GM18508 (cell line): Measurements from ENCODE around the gene GRK5.

ENCODE experiments used
- ATAC-seq: cut with Tn5 transposase; IDR thresholded peaks from one replicate; pipeline ENCODE4 v1.9.1; 2021; ENCODE audit warnings: moderate number of reproducible peaks; ENCODE audit not compliant: insufficient read depth, unreplicated experiment

Gene GRK5

DNA sequence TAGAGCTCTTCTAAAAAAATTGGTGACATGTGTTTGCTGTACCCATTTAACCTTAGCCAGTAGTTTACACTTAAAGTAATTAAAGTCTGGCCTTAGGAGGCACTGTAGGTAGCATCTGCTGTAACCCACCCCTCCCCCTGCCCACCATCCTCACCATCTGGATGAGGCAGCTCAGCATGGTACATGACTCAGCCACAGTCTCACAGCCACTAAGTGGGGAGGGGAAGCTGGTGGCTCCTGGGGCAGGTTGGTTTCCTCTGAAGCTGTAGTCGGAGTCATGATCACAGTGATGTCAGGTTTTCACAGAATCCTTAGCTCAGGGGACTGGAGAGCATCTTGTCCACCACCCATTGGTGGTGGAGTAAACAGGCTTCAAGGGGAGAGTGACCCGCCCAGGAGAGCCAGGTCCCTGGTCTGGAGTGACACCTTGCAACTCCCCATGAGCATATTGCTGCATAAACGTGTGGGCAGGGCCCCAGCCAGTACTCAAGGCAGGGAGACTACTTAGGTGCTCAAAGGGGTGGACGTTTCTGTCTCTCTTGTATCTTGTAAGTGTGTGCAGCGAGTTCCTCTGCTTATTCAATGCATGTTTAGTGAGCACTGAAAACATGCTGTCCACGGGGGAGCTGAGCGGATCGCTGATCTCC, 125.9 kb downstream of the GRK5 start:
- ATAC-seq, result no peak

DNA sequence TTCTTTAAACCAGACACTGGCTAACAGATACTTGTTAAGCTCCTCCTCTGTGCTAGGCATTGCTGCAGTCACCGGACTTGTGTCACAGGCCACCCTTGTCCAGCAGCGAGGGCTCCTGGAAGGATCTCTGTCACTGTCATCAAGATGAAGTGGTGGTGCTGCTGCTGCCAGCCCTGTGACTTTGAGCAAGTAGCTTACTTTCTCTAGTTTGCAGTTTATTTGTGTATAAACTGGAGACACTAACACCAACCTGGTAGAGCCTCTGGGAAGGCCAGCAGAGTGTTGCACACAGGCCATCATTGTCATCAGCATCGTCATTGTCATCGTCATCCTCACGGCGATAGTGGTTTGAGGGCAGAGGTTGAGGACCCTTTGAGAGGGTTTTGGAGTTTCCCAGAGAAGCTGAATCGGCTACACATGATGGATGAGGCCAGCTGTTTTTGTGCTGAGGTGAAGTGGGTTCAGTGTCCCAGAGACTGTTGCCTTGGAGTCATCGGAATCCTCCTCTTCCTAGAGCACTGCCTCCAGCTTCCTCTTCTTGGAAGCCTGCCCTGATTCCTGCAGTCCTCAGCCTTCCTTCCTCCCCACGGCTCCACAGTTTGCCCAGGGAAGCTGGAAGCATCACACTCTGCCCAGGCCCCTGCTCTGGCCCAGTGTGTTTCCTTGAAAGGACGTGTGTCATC, 128.4 kb downstream of the GRK5 start:
- no peak for ATAC-seq

DNA sequence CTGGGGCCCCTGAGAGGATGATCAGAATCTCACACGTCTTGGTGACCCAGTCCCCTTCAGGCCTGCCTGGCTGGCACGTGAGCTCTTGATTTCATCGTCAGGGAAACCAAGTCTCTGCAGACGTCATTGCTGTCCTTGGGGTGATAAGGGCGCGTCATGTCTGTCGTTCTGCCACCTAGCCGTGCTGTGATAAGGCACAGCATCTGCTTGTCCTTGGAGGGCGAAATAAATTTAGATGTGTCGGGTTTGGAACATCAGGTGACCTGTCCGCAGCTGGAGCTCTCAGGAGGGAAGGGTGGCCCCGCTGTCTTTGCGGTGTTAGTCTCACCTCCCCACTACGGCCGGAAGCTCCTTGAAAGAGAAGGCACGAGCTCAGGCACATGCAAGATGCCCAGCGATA, 129.2 kb downstream of the GRK5 start:
- ATAC-seq, result no peak

DNA sequence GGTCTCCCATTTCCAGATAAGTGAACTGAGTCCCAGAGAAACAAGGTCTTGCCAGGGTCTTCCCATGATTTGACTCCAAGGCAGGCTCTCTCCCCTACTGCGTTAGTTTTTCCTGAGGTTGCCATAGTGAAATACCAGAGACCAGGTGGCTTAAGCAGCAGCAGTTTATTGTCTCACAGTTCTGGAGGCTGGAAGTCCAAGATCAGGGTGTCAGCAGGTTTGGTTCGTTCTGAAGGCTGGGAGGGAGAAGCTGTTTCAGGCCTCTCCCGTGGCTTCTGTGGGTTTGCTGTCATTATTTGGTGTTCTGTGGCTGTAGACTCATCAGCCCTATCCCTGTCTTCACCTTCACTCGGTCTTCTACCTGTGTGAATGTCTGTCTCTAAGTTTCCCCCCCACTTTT, 129.9 kb downstream of the GRK5 start:
- no peak for ATAC-seq

DNA sequence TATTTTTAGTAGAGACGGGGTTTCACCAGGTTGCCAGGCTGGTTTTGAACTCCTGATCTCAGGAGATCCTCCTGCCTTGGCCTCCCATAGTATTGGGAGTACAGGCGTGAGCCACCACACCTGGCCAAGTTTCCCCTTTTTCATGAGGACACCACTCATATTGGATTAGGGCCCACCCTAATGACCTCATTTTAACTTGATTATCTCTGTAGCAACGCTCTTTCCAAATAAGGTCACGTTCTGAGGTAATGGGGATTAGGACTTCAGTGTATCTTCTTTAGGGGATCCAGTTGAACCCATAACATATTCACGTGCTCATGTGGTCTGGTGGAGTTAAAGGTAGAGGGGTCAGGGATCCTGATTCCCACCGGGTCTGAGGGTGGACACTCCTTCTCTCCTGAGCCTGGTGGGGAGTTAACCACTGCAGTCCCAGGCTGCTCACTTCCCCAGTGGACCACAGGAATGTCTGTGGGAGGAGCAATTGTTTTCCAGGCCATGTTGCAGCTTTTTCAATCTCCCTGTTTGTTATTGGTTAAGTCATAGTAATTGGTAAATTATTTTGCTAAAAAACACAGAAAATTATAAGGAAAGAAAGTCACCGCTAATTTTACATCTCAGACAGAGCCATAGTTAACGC, 130.5 kb downstream of the GRK5 start:
- ATAC-seq, result no peak

DNA sequence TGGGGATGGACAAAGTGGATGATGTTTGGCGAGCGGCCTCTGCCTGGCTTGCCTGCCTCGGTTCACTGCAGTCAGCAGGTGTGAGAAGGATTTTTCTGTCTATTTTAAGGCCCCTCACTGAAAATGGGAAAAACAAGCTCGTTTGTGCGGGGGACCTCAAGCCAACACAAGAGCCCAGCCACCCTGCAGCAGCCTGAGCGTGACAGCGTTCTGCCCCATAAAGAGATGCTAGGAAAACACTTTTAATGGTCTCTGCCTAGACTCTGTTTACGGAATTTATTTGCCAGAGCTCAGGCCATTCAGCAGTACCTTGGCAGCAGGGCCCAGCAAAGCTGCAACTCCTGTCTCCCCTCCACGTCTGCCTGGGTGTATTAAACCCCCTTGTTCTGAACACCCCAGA, 131.7 kb downstream of the GRK5 start:
- ATAC-seq, result no peak

DNA sequence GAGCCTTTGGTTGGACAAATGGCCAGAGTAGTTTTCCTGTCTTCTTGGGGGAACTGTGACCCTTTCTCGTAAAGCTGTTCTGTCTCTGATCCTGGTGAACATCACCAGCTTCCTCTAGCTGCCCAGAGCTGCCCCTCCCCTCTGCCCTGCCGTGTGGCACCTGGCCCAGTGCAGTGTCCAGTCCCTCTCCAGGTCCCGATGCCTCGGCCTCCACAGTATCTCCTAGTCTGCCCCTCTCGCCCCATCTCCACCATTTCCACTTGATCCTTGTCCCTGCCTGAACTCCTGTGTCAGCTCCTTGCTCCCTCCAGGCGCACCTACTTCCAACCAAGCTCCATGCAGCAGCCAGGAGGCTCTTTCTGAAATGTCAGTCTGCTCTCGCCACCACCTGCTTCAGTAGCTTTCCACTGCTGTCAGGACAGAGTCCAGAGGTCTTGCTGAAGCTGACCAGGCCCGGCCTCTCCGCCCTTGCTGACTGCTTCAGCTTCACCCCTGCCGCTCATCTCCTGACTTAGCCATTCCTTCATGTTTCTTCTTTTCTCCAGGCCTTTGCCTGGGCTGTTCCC, 133.6 kb downstream of the GRK5 start:
- ATAC-seq, result no peak

DNA sequence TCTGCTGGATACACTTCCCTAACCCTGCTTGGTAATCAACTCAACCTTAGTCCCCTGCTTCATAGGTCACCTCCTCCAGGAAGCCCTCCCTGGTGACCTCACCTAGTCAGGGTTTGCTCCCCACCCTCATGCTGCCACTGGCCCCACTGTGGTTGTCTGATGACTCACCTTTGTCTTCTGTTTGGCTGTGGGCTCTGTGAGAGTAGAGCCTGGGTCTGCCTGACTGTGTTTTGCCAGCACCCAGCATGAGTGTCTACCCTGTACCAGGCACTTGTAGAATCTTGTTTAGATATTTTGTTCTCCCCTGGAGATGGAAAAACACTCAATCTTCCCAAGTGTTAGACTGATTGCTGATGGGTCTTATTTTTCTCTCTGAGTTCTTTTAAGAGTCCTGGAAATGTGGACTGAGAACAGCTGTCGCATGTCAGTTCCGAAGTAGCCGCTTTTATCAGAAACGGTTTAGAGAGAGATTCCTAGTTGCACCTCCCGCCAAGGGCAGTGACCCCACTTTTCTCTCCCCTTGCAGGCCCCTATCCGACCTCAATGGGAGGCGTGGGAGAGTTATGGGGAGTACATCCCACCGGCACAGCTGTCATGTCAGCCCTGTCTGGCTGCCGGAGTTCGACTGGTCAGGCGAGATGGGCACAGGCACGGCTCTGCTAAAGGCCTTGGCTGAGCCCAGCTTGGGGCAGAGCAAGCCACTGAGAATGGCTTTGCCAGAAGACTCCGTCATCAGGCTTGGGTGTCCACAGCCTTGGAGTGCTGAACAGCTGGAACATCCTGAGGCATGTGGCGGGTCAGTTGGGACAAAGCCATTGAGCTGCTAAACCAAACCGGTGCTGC, 134.3 kb downstream of the GRK5 start:
- ATAC-seq, result no peak

DNA sequence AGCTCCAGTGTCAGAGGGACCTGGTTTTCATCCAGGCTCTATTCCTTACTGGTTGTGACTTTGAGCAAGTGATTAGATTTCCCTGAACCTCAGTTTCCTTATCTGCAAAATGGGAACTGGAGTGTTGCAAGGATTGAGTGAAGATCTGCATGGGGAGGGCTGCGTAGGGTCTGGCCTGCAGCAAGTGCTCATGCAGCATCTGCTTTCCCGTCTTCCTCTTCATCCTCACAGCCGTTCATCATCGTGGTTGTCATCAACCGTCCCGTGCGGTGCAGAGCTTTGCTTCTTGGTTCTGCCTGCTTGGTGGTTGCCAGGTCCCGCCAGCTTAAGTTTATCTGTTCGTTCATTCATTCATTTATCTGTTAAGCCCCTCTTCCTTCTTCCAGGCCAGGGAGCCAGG, 135.0 kb downstream of the GRK5 start:
- no peak for ATAC-seq

DNA sequence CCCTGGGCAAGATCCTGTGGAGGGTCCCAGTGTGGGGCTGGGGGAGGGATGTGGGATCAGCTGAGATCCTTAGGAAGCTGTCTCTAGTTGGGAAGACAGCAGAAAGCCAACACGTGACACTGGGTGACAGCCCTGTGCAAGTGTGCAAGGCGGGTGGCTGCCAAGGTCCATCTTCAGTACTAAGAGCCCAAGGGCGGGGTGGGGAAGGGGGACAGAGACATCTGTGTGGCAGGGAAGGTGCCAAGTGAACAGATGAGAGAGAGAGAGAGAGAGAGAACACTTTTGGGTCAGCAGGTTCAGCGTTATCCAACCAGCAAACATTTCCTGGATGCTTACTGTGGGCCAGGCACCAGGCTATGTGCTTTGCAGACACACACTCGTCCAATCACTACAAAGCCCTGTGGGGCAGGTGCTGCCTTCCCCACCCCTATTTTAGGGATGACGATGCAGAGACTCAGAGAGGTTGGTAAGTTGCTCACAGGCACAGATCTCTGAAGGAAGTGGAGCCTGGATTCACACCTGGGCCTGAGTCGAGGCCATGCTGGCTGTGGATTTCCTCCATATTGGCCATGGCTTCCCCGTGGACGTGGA, 135.7 kb downstream of the GRK5 start:
- no peak for ATAC-seq

DNA sequence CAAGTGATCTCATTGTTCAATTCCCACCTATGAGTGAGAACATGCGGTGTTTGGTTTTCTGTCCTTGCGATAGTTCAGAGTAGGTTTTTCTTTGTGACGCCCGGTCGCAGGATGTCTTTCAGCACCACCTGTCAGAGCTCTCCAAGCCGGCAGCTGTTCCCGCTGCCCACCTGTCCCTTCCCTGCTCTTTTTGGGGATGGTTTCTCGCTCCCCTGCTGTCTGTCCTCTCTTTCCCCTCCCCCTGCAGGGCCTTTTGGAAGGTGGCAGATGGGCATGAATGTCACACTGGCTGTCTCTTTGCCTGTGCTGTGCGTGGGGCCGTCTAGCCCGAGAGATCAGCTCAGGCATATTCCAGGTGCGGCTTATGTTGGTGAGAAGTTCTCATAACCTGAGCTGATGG, 137.0 kb downstream of the GRK5 start:
- no peak for ATAC-seq

DNA sequence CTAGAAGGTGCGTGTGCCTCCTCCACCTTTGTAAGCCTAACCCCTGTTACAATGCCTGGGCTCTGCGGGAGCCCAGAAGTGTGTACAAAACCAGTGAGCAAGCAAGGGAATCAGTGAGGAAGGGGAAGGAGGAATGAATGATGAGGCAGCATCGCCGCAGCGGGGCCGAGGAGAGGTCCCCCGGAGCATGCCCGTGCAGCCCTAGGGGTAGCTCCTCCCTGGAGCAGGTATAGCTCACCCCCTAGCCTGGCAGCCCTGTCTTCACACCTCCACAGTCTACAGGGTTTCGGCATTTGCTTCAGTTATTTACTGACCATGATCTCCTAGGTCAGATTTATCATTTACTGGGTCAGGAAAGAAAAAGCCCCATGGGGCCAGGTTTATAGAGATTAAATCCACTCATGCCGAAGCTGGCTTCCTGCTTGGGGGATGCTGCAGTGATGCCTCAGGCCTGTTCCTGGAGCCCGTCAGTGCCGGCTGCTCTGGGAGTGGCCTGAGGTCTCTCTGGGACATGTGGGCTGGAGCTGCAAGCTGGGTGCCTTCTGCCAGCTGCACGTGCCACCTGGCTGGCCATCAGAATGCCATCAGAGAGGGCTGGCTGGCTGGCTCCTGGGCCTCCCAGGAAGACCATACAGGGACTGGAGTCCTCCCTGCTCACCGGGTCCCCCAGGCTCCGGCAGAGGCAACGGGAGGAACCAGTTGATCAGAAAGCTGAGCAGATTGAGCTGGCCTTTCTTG, 138.9 kb downstream of the GRK5 start:
- ATAC-seq, result no peak

DNA sequence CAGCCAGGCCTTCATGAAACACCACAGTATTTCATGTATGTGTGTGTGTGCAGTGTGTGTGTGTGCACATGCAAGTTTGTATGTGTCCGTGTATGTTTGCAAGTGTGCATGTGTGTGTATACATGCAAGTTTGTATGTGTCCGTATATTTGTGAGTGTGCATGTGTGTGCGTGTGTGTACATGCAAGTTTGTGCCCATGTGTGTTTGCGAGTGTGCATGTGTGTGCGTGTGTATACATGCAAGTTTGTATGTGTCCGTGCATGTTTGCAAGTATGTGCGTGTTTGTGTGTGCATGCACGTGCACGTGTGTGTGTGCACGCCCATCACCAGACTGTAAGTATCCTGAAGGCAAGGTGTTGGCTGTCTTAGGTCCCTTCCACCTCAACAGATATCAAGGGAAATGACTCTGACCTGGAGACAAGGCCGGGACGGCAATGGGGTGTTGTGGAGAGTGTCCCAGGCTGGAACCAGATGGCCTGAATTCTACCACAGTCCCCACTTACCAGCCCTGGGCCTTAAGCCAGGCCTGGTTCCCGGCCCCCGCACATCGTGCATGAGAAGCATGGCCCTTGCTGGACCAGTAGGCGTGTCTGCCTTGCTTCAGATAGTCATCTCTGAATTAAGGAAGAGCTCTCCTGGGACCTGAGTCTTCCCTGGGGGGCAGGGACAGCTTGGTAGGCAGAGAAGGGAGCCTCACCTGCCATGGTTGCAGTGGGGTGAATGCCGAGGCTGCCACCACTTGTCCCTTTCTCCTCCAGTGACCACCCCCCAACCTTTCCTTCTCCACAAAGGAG, 140.0 kb downstream of the GRK5 start:
- no peak for ATAC-seq

DNA sequence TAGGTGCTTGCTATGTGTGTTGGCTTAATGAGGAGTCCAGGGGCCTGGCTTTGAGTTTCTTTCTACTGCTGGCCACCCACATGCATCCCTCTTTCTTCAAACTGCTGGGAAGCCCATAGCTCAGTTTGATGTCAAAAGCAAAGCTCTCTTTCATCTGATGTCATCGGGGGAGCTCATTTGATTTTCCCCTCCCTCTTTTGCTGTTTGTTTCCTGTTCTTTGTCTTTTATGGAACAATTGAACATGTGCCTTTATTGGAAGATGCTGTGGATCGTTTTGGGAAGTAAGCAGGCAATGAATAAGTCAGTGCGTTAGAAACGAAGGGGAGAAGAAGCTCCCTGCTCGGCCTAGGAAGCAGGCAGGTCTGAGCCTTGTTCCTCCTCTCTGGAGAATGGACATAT, 140.7 kb downstream of the GRK5 start:
- no peak for ATAC-seq

DNA sequence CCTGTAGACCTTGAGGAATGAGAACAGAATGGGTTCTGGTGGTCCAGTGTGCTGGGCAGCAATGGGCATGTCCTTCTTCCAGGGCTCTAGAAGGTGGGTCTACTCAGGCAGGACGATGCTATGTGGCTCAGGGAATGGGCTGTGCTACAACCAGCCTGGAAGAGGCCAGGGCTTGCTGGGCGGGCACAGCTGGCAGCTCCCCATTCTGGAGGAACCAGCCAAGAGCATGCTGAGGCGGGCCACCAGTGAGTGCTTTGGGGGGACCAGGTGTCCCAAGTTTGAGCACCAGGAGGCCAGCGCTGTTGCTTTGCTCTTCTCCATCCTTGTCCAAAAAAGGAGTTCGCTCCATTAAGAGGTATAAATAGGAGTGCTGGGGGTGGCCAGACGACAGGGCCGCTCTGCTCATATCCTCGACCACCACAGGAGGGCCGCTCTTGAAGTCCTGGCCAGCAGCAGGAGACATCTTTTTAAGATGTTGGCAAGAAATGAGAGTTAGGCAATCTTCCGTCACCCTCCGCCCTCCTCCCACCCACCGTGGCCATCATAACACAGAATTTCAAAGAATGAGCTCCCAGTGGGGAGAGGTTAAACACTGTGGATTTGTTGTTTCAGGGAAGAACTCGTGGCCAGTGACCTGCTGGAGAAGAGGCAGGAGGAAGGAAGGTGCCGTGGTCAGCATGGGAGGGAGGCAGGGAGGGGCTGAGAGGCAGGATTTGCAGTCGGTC, 141.3 kb downstream of the GRK5 start:
- no peak for ATAC-seq

DNA sequence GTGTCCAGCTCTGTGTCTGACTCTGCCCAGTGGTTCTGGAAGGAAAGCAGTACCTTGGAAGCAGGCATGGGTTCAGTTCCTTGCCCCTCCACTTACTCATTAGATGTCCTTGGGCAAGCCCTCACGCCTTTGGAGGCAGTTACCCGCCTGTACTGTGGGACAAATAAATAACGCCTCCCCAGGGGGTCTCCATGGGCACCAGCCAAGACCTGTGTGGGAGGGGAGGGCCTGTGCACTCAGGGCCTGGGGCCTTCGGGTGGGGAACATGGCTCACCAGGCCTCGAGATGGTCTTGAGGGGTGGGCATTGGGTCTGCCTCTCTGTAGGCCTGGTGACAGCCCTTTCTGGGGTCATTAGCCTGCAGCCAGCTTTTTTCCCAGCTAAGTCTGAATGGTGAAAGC, 142.0 kb downstream of the GRK5 start:
- no peak for ATAC-seq

DNA sequence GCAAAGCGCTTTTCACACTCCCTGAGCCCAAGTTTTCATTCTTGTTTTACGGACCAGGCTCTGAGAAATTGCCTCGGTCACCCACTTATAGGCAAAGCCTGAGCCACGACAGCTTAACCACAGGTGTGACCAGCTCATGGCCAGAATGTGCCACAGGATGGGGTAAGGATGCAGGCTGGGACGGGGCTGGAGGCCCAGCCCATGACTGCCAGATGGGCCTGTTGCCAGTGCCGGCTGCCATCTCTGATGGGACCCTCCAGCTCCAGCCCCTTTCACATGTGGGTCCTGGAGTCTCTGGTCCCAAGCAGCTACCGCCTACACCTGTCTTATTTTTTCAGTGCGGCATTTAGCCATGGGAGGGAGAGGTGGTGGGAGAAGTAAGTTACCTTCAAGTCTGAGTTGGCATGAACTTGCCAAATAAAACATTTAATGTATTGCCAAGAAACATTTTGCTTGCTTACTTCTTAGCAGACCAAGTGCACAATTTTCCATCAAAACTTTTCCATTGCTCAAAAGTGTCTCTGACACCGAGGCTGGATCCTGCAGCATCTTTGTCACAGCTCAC, 142.6 kb downstream of the GRK5 start:
- ATAC-seq, result no peak
